Stimulated activated CD8-positive, alpha-beta memory T cell treated with anti-CD3 and anti-CD28 coated beads, Interleukin-12 subunit alpha, Interleukin-12 subunit beta, amount 100 ng/mL, for 24 hours (primary cell): ENCODE results near the gene MDFIC.

Source experiments
- DNase-seq: peaks from one replicate; pipeline ENCODE4 v3.0.0-alpha.2; 2020; ENCODE audit errors: extremely low read depth

The MDFIC gene

DNA sequence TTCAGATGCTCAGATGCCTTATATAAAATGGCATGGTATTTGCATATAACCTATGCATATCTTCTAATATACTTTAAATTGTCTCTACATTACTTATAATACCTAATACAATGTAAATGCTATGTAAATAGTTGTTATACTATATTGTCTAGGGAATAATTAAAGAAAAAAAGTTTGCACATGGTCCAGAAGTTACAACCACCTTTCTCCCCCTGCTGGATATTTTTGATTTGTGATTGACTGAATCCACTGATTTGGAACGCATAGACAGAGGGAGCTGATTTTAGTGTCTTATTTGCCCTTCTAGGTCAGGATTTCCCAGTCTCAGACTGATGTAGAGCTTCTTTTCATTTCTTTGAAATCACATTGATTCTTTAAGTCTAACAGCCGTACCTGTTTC is 31.8 kb downstream of the MDFIC start:
- no peak for DNase-seq

DNA sequence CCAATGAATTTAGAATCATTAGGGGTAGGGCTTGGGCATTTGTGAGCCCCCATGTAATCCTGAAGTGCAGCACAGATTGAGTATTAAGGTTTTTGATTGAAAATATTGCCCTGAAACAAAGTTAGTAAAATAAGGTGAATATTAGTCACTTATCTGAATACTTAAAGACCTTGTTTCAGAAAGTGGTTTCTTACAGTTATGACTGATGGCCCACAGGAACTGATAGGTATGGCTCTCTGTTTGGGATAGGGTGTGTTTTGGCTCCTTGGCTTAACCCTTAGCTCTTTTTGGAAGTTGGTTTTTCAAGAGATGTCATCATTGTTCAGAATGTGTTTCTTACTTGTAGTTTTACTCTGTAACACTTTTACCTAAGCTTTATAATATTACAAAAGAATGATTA is 34.8 kb downstream of the MDFIC start:
- no peak for DNase-seq

DNA sequence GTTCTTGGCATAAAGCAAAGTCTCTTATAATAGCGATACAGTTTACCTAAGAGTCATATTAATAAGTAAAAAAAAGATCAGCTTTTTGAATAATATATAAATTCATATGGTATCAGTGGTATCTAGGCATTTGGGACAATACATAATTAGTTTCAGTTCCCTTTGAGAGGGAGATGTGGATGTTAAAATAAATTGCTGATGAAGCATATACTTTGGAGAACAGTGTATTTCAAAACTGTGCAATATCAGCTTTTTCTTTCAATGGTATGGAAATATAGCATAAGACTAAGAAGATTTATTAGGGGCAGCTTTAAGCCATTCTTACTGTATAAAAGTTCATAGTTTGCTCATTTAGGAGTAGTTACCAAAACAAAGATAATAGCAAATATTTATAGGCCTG is 35.5 kb downstream of the MDFIC start:
- DNase-seq: no peak

GRCh38 chr7:114959931-114960330 is 38.0 kb downstream of the MDFIC start:
- DNase-seq: no peak

DNA sequence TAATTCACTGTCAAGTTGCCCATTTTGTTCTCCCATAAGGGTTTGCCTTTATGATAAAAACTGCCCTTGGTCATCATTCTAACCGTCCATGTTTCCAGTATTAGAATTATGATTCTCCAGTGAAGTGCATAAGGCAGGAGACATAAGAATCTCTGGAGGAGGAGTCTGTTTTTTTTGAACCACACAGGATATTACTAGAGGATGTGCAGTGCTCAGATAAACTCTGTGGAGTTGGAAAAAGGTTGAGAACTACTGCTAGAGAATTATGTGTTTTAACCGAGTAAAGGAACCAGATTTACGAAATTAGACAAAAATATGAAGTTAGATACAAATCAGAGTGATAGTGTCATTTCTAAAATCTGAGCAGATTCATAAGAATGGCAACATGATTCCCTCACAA is 40.5 kb downstream of the MDFIC start:
- DNase-seq: no peak

GRCh38 chr7:114966156-114966555 is 44.3 kb downstream of the MDFIC start:
- DNase-seq: no peak

DNA sequence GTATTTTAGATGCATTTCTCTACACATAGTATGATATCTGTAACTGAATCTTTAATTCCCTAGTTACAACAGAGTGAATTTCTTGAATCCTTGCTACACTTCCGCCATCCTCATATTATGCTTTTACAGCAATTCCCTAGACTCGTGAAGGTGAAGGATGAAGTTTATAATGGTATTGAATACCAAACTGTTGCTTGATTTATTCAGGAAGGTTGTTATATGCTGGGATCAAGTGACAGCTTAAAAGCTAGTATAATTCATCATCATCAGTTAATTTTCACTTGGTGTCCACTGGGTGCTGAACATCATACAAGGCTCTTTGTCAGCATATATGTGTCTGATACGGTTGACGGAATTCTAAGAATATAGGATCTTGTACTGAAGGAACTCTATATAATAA is 47.2 kb downstream of the MDFIC start:
- no peak for DNase-seq

GRCh38 chr7:114970308-114970707 is 48.4 kb downstream of the MDFIC start:
- DNase-seq: no peak

DNA sequence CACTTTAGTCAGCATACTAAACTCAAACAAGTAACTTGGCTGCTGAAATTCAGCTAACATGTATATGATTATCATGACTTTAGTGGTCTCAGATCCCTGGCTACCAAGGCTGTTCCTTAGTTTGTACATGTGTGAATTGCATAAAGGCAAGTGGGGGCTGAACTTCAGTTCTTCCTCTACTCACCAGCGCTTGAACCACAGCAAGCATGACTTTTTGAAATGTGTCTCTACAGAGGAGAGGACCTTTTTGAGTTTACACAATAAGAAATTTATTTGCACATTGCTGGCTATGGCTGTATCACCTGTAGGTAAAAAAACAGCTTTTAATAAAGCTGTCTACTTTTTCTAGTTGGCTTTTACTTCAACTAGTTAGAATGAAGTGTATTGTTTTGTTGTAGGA is 48.8 kb downstream of the MDFIC start:
- no peak for DNase-seq

GRCh38 chr7:114972567-114972966 is 50.7 kb downstream of the MDFIC start:
- DNase-seq: no peak

DNA sequence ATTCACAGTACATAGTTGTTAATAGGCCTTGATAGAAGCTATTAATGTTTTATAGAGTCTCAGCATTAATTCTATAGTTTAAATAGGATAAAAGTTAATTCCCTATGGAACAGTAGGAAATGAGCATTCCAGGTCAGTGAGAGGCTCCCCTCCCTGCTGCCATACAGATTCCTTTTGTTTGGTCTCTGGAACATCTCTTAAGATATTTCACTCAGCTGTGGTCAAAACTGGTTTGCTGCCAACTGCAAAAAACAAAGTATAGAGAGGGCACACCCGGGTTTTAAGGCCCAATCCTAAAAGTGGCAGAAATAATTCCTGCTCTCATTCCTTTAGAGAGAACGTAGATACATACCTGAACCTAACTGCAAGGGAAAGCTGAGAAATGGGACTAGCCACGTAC is 51.3 kb downstream of the MDFIC start:
- DNase-seq: no peak

- DNase-seq: no peak
These were observed 53.5 kb downstream of the MDFIC start for GRCh38 chr7:114975401-114975800.

- DNase-seq: no peak
These were observed 54.8 kb downstream of the MDFIC start for GRCh38 chr7:114976666-114977065.

GRCh38 chr7:114977277-114977676 is 55.4 kb downstream of the MDFIC start:
- DNase-seq: no peak

- no peak for DNase-seq
These were observed 57.5 kb downstream of the MDFIC start for GRCh38 chr7:114979388-114979787.

DNA sequence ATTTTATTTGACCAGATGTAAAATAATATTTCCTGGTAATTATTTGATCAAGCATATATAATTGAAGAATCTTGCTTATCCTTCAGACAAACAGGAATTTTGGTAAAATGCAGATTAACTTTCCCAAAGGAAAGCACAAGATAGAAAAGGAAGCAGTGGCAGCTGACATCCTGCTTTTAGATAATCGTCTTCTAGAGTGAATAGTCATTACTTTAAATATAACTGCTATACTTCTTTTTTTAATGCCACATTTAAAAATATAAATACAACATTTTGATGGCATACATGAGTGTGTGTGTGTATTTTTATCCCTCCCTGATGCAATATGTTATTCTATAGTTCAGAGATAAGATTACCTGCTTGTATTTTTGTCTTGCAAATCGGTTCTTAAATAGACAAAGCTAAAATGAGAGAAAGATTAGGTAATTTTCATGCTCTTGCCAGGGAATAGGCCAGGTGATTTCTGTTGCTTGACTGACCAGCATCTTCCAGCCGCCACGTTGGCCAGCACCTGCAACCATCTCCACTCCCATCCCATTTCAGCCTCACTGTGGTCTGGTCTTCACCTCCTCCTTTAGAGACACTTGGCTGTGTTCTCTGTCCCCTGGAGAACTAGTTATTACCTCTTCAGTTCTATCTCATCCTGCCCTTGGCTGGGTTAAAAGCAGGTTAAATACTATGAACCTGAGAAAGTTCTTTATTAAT is 58.1 kb downstream of the MDFIC start:
- no peak for DNase-seq

DNA sequence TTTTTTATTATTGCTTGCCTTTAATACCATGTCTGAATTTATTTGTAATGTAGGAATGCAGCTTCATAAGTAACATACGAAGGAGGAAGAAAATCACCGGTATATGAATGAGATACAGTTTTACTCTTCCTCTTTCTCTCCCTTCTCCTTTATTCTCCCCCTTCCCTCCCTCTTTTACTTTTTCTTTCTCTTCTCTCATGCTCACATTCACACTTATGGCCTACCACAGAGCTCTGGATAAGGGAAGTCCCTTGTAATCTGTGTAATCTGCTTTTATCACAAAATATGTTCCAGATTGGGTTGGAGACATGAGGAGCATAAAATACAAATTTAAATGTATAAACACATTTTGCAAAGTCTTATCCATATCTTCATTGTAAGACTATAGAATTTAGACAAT is 59.4 kb downstream of the MDFIC start:
- DNase-seq: no peak

DNA sequence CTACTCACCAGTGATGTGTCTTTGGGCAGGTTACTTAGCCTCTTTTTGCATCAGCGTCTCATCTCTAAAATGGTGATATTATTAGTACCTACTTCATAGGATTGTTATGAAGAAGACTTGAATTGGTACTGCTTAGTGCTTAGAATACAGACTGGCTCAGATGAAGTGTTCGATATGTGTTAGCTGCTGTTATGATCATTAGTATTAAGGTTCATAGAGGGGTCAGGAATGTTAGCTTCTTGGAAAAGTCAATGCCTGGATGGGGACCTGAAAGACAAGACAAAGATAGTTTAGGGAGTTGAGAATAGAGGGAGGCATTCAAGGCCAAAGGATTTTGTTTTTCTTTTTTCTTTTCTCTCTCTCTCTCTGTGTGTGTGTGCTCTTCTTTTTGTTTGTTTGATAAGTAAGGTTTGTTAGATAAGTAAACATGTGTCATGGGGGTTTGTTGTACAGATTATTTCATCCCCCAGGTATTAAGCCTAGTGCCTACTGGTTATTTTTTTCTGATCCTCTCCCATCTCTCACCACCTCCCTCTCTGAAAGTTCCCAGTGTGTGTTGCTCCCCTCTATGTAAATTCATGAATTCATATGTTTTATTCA is 63.3 kb downstream of the MDFIC start:
- DNase-seq: no peak

DNA sequence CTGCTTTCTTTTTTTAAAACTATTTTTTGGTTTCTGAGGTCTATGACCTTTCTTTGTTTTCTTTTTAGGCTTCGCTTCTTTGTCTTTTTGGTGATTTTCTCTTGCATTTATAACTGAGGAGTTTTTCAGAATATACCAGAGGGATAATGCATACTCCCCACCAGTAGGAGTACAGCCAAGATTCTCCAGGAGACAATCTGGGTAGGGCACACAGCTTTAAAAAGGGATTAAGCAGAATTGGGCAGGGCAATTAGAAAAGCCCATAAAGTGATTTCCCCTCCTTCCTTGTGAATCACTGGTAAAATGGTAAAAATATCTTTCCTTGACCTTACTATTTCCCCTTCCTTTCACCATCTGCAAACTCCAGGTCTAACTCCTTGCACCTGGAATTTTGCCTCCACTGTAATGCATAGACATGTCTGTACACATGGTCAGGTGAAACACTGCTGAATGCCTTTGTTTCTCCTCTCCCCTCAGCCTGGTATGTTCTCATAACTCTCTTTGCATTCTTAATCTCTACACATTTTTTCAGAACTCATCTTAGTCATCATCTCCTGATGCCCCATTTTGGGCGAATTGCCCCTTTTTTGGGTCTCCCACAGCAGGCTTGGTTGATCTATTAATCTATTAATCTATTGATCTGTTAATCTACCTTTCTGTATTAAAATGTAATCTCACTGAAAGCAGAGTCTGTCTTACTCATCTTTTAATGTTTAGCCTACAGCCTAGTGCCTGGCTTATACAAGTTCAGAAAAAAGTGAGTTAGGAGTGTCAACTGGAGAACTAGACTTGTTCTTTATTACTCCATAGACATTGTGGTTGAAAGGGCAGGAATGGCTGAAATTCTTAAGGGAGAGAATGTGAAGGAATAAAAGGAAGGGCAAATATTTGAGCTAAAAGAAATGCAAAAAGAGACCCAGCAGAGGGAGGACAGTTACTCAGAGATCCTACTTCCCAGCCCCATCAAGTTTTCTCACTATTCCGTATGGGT is 64.6 kb downstream of the MDFIC start:
- DNase-seq: no peak

- no peak for DNase-seq
These were observed 66.1 kb downstream of the MDFIC start for GRCh38 chr7:114988026-114988425.

DNA sequence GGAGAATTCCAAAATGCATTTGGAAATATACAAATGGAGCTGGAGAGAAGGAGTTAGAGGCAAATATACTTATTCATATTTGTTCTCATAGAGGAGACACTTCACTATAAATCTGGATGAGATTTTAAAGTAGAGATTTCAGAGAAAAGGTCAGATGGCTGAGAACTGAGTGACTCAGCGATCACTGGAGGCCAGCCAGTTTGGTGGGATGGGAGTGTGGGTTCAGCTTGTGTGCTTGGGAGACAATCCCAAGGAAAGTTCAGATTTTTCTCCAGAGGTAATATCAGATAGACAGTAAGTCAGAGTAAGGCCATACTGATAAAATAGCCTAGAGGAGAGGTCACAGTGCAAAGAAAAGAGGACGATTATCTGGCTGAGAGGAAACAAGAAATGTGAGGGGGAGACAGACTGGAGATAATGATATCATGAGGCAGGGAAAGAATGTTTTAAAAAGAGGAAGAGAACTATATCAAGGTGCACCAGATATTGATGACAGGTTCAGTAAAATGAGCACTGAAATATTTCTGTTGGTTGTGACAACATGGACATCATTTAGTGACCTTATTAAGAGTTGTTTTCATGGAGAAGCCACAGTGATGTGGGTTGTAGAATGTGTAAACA is 67.0 kb downstream of the MDFIC start:
- no peak for DNase-seq

DNA sequence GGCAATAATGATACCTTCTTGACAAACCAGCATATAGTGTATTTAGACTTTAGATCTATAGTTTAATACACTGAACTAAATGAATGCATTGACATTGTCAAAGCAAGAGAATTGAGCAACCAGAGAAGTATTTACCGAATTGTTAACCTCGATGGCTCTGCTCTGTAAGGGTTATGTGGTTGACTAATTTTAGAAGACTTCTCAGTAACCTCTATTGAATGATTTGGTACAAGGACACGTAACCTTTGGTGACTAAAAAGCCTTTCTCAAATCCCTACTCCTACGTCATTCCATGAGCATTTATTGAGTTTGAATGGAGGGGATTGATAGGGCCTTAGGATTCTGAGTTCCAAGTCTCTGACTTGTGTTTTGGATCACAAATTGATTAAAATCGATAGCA is 67.6 kb downstream of the MDFIC start:
- no peak for DNase-seq
